Brain pericyte (primary cell): Measurements from ENCODE around the gene ZNF428.
"Not testable (repeated sequence)": the region's sequence is repeated elsewhere in the genome, so short reads cannot be mapped to it uniquely, and the experiment has no call there.

ENCODE experiments used
- DNase-seq: peaks from one replicate; pipeline ENCODE4 v3.0.0-alpha.2; 2012; ENCODE audit warnings: low read depth, low spot score

ZNF428 gene

DNA sequence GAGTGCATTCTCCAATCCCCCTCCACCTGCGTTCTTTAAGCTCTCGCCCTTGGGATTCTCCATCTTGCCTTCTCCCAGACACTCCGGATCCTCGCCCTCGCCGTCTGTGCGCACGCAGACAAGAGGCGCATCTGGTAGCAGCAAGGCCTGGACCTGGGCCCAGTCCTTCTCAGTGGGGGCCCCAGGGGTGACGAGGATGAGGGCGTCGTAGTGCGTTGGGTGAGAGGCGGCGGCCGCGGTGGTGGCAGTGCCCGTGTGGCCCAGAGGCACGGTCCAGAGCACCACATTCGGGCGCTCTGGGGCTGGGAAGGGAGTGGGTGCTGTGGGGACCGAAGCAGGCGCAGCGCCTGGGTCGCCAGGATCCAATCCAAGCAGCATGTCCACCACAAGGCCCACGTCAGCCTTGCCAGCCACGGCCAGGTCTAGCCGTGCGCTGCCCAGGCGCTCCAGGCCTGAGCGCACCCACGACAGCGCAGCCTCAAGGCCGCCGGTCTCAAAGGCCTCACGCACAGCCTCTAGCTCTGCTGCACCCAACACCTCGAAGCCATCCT lies 26.6 kb downstream of the ZNF428 start:
- no peak for DNase-seq

GRCh38 chr19:43591904-43592772 lies 27.3 kb downstream of the ZNF428 start:
- no peak for DNase-seq

DNA sequence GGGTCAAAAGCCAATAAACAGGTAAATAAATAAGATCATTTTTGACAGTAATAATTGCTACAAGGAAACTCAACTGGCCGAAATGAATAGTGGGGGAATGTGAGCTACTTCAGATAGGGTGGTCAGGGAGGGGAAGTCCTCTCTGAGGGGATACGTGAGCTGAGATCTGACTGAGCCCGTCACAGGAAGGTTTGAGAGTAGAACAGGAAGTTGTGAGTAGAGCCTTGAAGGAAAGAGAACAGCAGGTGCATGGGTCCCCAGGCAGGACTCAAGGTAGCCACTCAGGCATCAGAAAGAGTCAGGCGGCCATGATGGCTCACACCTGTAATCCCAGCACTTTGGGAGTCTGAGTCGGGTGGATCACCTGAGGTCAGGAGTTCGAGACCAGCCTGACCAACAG lies 29.8 kb downstream of the ZNF428 start:
- no peak for DNase-seq

GRCh38 chr19:43589277-43589676 lies 30.2 kb downstream of the ZNF428 start:
- DNase-seq: no peak

- not testable (repeated sequence) for DNase-seq
Observed at GRCh38 chr19:43587029-43587428, 32.4 kb downstream of the ZNF428 start.

GRCh38 chr19:43586346-43586745 lies 33.1 kb downstream of the ZNF428 start:
- DNase-seq: no peak

- no peak for DNase-seq
Observed at GRCh38 chr19:43584484-43584883, 34.9 kb downstream of the ZNF428 start.

DNA sequence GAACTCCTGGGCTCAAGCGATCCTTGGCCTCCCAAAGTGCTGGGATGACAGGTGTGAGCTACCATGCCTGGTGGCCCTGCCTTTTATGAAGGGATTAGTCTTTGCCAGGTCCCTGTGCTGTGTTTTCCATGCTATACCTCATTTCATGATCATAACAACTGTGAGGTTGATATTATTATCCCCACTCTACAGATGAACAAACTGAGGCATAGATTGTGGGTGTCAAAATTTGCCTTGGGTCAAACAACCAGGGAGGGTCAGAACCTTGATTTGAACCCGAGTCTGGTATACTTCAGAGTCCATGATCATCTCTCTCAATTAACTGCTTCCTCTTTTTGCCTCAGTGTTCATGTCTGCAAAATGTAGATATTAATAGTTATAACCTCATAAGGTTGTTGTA lies 36.9 kb downstream of the ZNF428 start:
- DNase-seq: no peak

DNA sequence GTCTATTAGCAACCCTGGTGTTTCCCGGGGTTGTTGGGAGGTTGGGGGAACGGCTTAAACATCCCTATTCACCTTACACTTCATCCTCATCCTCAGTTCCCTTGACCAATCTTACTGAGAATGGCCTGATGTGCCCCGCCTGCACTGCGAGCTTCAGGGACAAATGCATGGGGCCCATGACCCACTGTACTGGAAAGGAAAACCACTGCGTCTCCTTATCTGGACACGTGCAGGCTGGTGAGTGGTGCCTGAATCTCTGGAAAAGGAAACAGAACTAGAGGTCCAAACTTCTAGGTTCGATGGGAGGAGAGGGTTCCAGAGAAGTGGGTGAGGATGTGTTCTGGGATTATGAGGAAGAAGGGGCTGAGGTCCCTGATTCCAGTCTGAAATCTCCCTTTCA lies 38.0 kb downstream of the ZNF428 start:
- no peak for DNase-seq

DNA sequence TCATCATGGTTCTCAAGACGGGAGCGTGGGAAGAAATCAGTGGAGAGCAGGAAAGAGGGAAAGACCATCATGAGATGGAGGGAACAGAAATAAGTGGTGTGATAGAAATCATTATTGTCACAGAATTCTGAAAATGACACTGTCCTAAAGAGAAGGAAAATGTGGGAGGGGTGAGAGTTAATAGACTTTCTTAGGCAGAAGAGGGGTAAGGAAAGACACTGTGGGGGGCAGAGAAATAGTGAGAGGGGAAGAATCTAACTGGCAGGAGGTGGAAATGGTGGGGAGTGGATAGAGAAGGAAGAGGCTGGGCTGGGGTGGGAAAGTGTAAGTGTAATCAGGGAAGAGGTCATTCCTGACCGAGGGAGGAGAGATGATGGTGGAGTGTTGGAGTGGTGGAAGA lies 40.6 kb downstream of the ZNF428 start:
- no peak for DNase-seq

- no peak for DNase-seq
Observed at GRCh38 chr19:43575955-43576878, 43.2 kb downstream of the ZNF428 start.

DNA sequence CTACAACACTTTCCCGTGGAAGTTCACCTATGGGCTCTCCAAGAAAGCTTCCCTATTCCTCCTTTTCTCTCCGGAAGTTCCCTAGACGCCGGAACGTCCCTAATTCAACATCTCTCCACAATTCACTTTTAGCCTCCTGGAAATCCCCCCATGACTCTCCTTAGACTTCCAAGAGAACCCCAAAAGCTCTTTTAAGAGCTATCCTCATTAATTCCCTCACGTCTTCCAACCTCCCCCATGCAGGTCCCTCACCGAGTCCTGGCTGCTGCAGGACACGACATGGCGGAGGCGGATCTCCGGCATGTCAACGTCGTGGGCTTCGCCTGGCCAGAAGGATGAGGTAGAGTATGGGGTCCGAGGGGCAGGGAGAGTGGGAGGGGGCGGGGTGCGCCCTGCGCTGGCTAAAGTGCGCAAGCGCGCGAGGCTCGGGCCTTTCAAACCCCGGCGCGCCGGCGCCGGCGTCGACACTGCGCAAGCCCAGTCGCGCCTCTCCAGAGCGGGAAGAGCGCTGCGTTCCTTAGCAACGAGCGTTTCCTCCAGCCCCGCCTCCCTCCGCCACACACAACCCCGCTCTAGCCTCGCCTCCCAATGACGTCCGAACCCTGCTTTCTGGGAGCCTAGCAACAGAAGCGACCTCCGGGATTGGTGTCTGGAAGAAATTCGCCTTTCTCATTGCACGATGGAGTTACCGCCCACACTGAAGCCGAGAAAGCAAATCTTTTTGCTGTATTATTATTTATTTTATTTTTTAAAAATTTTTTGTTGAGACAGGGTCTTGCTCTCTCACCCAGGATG lies 44.1 kb downstream of the ZNF428 start, which contains the start of the genes PINLYP and XRCC1:
Gene PINLYP (plus strand): TSS at position 646 of the 795 bp plus-strand sequence. CDS start 1,391 bp downstream, outside the sequence.
Gene XRCC1 (minus strand): TSS at position 372 of the 795 bp plus-strand sequence. CDS start 69 bp downstream, at position 303.
- DNase-seq: peak; percentile 97

DNA sequence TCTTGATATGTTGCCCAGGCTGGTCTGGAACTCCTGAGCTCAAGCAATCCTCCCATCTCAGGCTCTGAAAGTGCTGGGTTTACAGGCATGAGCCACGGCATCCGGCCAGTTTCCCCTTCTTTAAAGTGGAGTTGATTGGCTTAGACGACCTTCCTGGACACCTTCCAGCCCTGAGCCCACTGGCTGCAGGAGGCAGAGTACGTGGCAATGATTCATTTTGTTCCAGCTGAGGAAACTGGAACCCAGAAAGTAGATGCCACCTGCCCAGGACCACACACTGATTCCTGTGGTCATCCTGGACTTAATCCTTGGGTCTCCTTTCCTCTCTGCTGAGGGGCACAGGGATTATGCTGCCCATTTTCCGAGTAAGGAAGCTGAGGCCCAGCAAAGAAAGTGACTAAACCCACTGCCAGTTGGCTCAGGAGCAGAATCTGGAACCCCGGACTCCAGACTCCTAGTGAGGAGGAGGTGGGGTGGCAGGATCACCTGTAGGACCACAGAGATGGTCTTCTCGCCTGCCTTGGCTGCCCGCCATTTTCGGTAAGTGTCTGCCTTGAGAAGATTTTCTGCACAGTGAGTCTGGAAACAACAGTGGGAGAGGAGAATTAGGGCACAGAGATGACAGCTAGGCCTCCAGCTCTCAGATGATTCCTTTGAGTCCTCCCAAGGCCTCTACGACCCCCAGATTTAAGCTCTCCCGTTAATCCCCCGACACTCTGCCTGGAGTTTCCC lies 44.8 kb downstream of the ZNF428 start:
- no peak for DNase-seq

DNA sequence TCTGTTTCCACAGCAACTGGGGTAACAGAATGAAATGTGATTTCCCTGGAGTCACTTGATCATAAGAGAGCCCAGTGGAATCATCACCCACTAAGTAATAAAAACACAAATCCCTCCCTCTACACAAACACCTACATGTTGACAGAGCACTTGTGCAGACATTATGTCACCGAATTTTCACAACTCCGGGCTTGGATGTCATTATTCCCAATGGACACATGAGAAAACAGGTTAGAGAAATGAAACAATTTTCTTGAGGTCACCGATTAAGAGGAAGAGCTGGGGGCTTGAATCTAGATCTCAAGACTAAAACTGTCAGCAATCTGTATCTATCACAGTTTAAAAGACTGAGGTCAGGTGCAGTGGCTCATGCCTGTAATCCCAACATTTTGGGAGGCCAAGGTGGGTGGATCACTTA lies 47.2 kb downstream of the ZNF428 start:
- no peak for DNase-seq

DNA sequence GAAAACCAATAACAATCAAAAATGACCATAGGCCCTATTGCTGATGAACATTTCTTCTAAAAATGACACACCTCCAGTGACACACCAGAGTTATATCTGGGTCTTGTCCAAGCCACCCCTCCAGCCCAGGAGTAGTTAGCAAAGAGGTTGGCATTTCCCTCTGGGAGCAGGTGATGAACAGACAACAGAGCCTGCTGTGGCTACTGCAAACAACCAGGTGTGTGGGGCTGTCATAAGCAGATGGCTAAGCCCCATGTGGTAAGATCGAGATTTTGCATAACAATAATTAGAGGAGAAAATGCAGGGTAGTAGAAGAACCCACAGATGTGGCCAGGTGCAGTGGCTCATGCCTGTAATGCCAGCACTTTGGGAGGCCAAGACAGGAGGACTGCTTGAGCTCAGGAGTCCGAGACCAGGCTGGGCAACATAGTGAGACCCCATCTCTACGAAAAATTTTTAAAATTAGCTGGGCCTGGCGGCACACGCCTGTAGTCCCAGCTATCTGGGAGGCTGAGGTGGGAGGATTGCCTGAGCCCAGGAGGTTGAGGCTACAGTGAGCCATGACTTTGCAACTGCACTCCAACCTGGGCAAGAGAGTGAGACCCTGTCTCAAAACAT lies 49.1 kb downstream of the ZNF428 start:
- no peak for DNase-seq

- no peak for DNase-seq
Observed at GRCh38 chr19:43569657-43570056, 49.8 kb downstream of the ZNF428 start.

- DNase-seq: no peak
Observed at GRCh38 chr19:43564800-43565199, 54.6 kb downstream of the ZNF428 start.

- DNase-seq: no peak
Observed at GRCh38 chr19:43563816-43564457, 55.5 kb downstream of the ZNF428 start.

DNA sequence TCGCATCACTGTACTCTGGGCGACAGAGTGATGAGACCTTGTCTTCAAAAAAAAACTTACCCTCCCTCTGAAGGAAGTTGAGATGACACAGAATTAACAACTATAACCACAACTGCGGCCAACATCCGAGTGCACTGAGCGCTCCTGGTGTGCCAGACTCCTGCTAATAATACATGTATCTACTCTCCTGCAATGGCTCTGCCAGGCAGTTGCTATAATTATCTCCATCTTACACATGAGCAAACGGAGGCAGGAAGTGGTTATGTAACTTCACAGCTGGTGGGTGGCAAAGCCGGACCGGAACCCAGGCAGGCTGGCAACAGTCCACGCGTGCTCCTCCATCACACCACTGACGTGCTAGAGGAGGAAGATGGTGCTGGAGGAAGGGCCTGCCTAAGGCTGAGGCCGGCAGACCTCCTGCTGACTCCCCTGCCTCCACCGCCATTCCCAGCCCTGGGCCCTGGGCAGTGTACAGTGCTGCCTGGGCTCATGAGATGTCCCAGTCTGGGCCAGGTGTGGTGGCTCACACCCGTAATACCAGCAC lies 56.7 kb downstream of the ZNF428 start:
- DNase-seq: peak; percentile 75
